ENCODE results near the gene UNC13A.

UNC13A gene

DNA sequence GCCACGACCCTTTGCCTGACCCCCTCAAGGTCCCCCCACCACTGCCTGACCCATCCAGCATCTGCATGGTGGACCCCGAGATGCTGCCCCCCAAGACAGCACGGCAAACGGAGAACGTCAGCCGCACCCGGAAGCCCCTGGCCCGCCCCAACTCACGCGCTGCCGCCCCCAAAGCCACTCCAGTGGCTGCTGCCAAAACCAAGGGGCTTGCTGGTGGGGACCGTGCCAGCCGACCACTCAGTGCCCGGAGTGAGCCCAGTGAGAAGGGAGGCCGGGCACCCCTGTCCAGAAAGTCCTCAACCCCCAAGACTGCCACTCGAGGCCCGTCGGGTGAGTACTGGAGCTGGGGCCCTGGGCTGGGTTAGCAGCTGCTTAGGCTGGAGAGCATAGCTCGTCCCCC, 39.7 kb upstream of the UNC13A start:
- DNase-seq = no peak
- Histone ChIP-seq H3K4me1 (peaks cover 0 to 3% (median 0%) of the 10 kb centered on the region in 4 donors), H3K27me3 (no peaks in the 10 kb centered on the region), H3K9me3 (no peaks in the 10 kb centered on the region), H3K36me3 (peaks cover 68 to 100% (median 85%) of the 10 kb centered on the region in 3 donors), H3K4me3 (no peak overlapping the region), H3K27ac (no peak overlapping the region)
- TF ChIP-seq, protein P1, sequence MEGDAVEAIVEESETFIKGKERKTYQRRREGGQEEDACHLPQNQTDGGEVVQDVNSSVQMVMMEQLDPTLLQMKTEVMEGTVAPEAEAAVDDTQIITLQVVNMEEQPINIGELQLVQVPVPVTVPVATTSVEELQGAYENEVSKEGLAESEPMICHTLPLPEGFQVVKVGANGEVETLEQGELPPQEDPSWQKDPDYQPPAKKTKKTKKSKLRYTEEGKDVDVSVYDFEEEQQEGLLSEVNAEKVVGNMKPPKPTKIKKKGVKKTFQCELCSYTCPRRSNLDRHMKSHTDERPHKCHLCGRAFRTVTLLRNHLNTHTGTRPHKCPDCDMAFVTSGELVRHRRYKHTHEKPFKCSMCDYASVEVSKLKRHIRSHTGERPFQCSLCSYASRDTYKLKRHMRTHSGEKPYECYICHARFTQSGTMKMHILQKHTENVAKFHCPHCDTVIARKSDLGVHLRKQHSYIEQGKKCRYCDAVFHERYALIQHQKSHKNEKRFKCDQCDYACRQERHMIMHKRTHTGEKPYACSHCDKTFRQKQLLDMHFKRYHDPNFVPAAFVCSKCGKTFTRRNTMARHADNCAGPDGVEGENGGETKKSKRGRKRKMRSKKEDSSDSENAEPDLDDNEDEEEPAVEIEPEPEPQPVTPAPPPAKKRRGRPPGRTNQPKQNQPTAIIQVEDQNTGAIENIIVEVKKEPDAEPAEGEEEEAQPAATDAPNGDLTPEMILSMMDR (IDR thresholded peaks at IDR 0.05) = no peak
- intact Hi-C loops (cut with DNase I; ENCODE audit: low total_unique reads) = no loop called here

DNA sequence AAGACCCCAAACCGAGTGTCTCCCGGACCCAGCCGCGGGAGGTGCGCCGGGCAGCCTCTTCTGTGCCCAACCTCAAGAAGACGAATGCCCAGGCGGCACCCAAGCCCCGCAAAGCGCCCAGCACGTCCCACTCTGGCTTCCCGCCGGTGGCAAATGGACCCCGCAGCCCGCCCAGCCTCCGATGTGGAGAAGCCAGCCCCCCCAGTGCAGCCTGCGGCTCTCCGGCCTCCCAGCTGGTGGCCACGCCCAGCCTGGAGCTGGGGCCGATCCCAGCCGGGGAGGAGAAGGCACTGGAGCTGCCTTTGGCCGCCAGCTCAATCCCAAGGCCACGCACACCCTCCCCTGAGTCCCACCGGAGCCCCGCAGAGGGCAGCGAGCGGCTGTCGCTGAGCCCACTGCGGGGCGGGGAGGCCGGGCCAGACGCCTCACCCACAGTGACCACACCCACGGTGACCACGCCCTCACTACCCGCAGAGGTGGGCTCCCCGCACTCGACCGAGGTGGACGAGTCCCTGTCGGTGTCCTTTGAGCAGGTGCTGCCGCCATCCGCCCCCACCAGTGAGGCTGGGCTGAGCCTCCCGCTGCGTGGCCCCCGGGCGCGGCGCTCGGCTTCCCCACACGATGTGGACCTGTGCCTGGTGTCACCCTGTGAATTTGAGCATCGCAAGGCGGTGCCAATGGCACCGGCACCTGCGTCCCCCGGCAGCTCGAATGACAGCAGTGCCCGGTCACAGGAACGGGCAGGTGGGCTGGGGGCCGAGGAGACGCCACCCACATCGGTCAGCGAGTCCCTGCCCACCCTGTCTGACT, 39.0 kb upstream of the UNC13A start:
- Histone ChIP-seq H3K36me3 (peaks cover 68 to 98% (median 78%) of the 10 kb centered on the region in 3 donors), H3K9me3 (no peaks in the 10 kb centered on the region), H3K27me3 (no peaks in the 10 kb centered on the region), H3K4me3 (no peak overlapping the region), H3K4me1 (peaks cover 0 to 6% (median 5%) of the 10 kb centered on the region in 4 donors), H3K27ac (no peak overlapping the region)
- TF ChIP-seq, protein P1 (IDR thresholded peaks at IDR 0.05) = no peak
- no peak for DNase-seq
- intact Hi-C loops (cut with DNase I; ENCODE audit: low total_unique reads) = no loop called here

DNA sequence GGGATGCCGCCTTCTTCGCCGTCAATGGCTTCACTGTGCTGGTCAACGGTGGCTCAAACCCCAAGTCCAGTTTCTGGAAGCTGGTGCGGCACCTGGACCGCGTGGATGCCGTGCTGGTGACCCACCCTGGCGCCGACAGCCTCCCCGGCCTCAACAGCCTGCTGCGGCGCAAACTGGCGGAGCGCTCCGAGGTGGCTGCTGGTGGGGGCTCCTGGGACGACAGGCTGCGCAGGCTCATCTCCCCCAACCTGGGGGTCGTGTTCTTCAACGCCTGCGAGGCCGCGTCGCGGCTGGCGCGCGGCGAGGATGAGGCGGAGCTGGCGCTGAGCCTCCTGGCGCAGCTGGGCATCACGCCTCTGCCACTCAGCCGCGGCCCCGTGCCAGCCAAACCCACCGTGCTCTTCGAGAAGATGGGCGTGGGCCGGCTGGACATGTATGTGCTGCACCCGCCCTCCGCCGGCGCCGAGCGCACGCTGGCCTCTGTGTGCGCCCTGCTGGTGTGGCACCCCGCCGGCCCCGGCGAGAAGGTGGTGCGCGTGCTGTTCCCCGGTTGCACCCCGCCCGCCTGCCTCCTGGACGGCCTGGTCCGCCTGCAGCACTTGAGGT, 38.1 kb upstream of the UNC13A start:
- H3K36me3 ChIP-seq = peaks cover 61 to 95% (median 71%) of the 10 kb centered on the region in 3 donors
- intact Hi-C loops (cut with DNase I; ENCODE audit: low total_unique reads) = no loop called here

DNA sequence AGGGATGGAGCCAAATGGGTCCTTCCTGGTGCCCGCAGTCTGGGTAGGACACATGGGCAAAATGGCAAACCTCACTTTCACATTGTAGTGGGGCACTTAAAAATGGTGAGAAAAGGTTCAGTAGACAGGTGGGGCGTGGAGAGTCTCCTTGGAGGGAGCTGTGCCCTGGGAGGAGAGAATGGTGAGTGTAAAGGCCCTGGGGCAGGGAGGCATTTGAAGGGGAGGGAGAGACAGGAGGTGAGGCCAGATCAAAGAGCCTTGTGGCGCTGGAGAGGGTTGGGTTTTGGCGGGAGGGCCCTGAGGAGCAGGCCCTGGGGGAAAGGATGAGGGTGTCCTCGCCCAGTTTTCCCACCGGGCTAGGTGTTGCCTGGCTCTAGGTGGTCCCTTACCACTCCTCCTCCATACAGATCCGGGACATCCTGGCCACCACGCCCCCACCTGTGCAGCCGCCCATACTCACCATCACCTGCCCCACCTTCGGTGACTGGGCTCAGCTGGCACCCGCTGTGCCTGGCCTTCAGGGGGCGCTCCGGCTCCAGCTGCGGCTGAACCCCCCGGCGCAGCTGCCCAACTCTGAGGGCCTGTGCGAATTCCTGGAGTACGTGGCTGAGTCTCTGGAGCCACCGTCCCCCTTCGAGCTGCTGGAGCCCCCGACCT, 37.4 kb upstream of the UNC13A start:
- intact Hi-C loops (cut with DNase I; ENCODE audit: low total_unique reads) = no loop called here
- Histone ChIP-seq H3K27ac (no peak overlapping the region), H3K9me3 (no peaks in the 10 kb centered on the region), H3K36me3 (peaks cover 55 to 88% (median 64%) of the 10 kb centered on the region in 3 donors), H3K4me3 (no peak overlapping the region), H3K27me3 (no peaks in the 10 kb centered on the region), H3K4me1 (peaks cover 0 to 22% (median 21%) of the 10 kb centered on the region in 4 donors)
- TF ChIP-seq, protein P1 (IDR thresholded peaks at IDR 0.05) = no peak
- DNase-seq = no peak

More for the DNA sequence above, 38.1 kb upstream of the UNC13A start:
- Histone ChIP-seq H3K27me3 (no peaks in the 10 kb centered on the region), H3K4me3 (no peak overlapping the region), H3K9me3 (no peaks in the 10 kb centered on the region), H3K27ac (no peak overlapping the region), H3K4me1 (peaks cover 0 to 15% (median 14%) of the 10 kb centered on the region in 4 donors)
- TF ChIP-seq, protein P1 (IDR thresholded peaks at IDR 0.05) = no peak
- no peak for DNase-seq

DNA sequence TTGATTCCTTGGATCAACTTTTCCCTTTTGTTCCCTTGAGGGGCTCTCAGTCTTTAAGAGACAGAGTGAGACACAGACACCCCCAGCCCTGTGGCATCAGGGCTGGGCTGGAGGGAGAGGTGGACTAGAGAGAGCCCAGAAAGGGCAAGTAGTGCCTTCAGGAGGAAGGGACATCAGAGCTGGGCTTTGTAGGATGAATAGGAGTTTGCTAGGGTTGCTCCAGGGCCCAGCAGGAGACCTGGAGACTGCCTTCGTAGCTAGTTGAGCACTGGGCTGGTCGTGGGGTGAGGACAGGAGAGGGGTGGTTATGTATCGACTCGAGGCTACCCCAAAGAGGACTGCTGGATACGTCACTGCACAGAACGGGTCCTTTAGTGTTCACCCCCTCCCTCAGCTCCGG, 36.5 kb upstream of the UNC13A start:
- Histone ChIP-seq H3K27ac (no peak overlapping the region), H3K4me3 (no peak overlapping the region), H3K4me1 (peaks cover 0 to 29% (median 26%) of the 10 kb centered on the region in 4 donors), H3K36me3 (peaks cover 48 to 79% (median 59%) of the 10 kb centered on the region in 3 donors), H3K9me3 (no peaks in the 10 kb centered on the region), H3K27me3 (no peaks in the 10 kb centered on the region)
- TF ChIP-seq, protein P1 (IDR thresholded peaks at IDR 0.05) = no peak
- intact Hi-C loops (cut with DNase I; ENCODE audit: low total_unique reads) = no loop called here
- no peak for DNase-seq

Measured in tibial artery (tissue), 4 donors.